OCI-LY3 (cell line): ENCODE data around the gene FCGBP.
"Not testable (repeated sequence)": the region's sequence is repeated elsewhere in the genome, so short reads cannot be mapped to it uniquely, and the experiment has no call there.

Source experiments
- H2AFZ ChIP-seq: fragments of 200-600, 300-600 bp; shearing (Covaris generic); 2 replicates; pipeline ENCODE4 v1.6.0; 2014; ENCODE audit warnings: antibody characterized with exemption, low read depth, low read length
- H3K27ac ChIP-seq: fragments of 200-600, 300-600 bp; sonication (generic); 2 replicates; pipeline ENCODE4 v1.5.1; 2014; ENCODE audit warnings: mild to moderate bottlenecking, low read length, moderate library complexity, mixed read lengths
- H3K27me3 ChIP-seq: fragments of 200-600, 300-600 bp; sonication (generic); 2 replicates; pipeline ENCODE4 v1.6.1; 2014; ENCODE audit warnings: low read depth, low read length, mixed read lengths
- H3K36me3 ChIP-seq: fragments of 200-600, 300-600 bp; sonication (generic); replicated peaks from 2 replicates; pipeline ENCODE3; 2014; ENCODE audit warnings: low read depth, low read length, mixed read lengths
- H3K4me1 ChIP-seq: fragments of 300-600, 200-600 bp; sonication (generic); 2 replicates; pipeline ENCODE4 v1.6.1; 2014; ENCODE audit warnings: low read length, mixed read lengths
- H3K4me2 ChIP-seq: fragments of 200-600, 300-600 bp; sonication (generic); 2 replicates; pipeline ENCODE4 v1.6.1; 2014; ENCODE audit warnings: low read length, mixed read lengths
- H3K4me3 ChIP-seq: fragments of 300-600, 200-600 bp; sonication (generic); 2 replicates; pipeline ENCODE4 v1.5.1; 2014; ENCODE audit warnings: antibody characterized with exemption, mild to moderate bottlenecking, low read length, moderate library complexity
- H3K79me2 ChIP-seq: fragments of 300-600, 200-600 bp; shearing (Covaris generic); 2 replicates; pipeline ENCODE4 v1.6.1; 2014; ENCODE audit warnings: mild to moderate bottlenecking, low read length, mixed read lengths
- H3K9ac ChIP-seq: fragments of 300-600, 200-600 bp; shearing (Covaris generic); 2 replicates; pipeline ENCODE4 v1.6.0; 2014; ENCODE audit warnings: mild to moderate bottlenecking, low read length, moderate library complexity
- H3K9me3 ChIP-seq: fragments of 200-600, 300-600 bp; shearing (Covaris generic); 2 replicates; pipeline ENCODE4 v1.6.1; 2014; ENCODE audit warnings: low read length, mixed read lengths; ENCODE audit not compliant: insufficient read depth
- H4K20me1 ChIP-seq: fragments of 200-600, 300-600 bp; sonication (generic); 2 replicates; pipeline ENCODE4 v1.6.1; 2016; ENCODE audit warnings: low read length, mixed read lengths; ENCODE audit not compliant: insufficient read depth
- EZH2phosphoT487 ChIP-seq: fragments of 200-600 bp; shearing (Covaris generic); IDR thresholded peaks from 2 replicates; pipeline ENCODE4 v1.6.1; 2018; ENCODE audit warnings: antibody characterized with exemption, mixed run types, low read depth
- TF ChIP-seq, protein P1 (sequence below): fragments of 200-600, 300-600 bp; sonication (generic); IDR thresholded peaks from 2 replicates; pipeline ENCODE4 v1.5.1; 2014; ENCODE audit warnings: antibody characterized with exemption, low read length, low read depth

The FCGBP gene

DNA sequence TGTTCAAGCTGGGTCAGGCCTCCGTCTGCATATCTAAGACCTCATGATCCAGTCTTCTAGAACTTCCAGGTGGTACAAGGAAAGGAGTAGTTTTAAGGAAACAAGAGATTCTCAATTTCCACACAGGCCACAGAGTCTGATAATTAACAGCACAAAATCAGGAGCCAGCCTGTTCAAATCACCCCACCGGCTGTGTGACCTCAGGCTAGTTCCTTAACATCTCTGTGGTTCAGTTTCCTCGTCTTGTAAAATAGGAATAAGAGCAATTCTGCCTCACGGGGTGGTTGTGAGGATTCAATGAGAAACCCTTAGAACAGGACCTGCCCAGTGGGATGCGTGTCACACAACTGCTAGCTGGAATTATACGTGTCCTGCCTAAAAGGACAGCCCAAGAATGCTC lies 25.6 kb downstream of the FCGBP start:
- H2AFZ ChIP-seq, result no peak overlapping the region
- H4K20me1 ChIP-seq, result no peaks in the 10 kb centered on the region
- no peaks in the 10 kb centered on the region for H3K79me2 ChIP-seq
- H3K9ac ChIP-seq, result no peak overlapping the region
- H3K4me1 ChIP-seq, result peaks cover 10% of the 10 kb centered on the region
- no peaks in the 10 kb centered on the region for H3K9me3 ChIP-seq
- TF ChIP-seq, protein P1, sequence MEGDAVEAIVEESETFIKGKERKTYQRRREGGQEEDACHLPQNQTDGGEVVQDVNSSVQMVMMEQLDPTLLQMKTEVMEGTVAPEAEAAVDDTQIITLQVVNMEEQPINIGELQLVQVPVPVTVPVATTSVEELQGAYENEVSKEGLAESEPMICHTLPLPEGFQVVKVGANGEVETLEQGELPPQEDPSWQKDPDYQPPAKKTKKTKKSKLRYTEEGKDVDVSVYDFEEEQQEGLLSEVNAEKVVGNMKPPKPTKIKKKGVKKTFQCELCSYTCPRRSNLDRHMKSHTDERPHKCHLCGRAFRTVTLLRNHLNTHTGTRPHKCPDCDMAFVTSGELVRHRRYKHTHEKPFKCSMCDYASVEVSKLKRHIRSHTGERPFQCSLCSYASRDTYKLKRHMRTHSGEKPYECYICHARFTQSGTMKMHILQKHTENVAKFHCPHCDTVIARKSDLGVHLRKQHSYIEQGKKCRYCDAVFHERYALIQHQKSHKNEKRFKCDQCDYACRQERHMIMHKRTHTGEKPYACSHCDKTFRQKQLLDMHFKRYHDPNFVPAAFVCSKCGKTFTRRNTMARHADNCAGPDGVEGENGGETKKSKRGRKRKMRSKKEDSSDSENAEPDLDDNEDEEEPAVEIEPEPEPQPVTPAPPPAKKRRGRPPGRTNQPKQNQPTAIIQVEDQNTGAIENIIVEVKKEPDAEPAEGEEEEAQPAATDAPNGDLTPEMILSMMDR, result no peak
- no peak for TF ChIP-seq EZH2phosphoT487
- H3K27ac ChIP-seq, result no peak overlapping the region
- no peaks in the 10 kb centered on the region for H3K36me3 ChIP-seq
- H3K27me3 ChIP-seq, result no peaks in the 10 kb centered on the region
- no peak overlapping the region for H3K4me2 ChIP-seq
- H3K4me3 ChIP-seq, result no peak overlapping the region

DNA sequence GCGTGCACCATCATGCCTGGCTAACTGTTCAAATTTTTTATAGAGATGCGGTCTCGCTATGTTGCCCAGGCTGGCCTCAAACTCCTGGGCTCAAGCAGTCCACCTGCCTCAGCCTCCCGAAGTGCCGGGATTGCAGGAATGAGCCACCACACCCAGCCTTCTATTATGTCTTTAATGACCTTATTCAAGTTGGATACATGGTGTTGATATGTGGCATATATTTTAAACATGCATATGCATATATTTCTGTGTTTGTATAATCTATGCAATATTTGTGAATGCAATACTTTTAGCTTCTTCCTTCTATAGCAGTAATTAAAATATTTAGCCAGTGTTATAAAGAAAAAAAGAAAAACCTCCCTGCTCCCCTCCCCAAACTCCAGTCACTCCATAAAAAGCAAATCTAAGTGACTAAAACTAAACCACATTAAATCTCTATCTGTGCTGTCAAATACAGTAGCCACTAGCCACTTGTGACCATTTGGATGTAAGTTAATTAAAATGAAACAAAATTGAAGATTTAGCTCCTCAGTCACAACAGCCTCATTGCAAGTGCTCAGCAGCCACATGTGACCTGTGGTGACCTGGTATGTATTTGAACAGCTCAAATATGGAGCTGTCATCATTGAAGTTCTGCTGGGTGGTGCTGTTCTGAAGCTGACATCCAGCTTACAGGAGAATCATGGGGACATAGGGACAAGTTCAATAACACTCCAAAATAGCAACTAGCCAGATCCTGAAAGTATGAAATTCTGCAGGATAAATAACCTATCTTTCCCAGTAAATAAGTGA lies 27.4 kb downstream of the FCGBP start:
- Histone ChIP-seq H3K27me3 (no peaks in the 10 kb centered on the region), H3K9me3 (no peaks in the 10 kb centered on the region), H3K4me2 (no peak overlapping the region)

DNA sequence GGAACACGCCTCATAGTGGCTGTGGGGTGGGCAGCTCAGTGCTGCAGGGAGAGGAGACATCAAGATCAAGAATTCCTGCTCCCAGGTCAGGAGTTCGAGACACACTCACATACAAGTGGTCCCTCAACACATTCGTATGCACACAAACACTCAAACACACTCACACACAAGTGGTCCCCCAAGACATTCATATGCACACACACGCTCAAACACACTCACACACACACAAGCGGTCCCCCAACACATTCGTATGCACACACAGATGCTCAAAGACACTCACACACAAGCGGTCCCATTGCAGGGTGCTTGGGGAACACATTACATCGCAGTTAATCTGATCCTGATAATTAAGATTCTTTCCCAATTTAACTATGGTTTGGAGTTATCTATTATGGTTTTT lies 28.2 kb downstream of the FCGBP start:
- Histone ChIP-seq H3K36me3 (no peaks in the 10 kb centered on the region), H4K20me1 (no peaks in the 10 kb centered on the region)
- TF ChIP-seq, protein P1, result no peak
- no peak for TF ChIP-seq EZH2phosphoT487

More for the DNA sequence above, 27.4 kb downstream of the FCGBP start:
- Histone ChIP-seq H3K27ac (no peak overlapping the region), H3K4me1 (peaks cover 10% of the 10 kb centered on the region), H3K36me3 (no peaks in the 10 kb centered on the region), H2AFZ (no peak overlapping the region), H4K20me1 (no peaks in the 10 kb centered on the region), H3K9ac (no peak overlapping the region), H3K79me2 (no peaks in the 10 kb centered on the region), H3K4me3 (no peak overlapping the region)
- no peak for TF ChIP-seq EZH2phosphoT487
- TF ChIP-seq, protein P1, result no peak

DNA sequence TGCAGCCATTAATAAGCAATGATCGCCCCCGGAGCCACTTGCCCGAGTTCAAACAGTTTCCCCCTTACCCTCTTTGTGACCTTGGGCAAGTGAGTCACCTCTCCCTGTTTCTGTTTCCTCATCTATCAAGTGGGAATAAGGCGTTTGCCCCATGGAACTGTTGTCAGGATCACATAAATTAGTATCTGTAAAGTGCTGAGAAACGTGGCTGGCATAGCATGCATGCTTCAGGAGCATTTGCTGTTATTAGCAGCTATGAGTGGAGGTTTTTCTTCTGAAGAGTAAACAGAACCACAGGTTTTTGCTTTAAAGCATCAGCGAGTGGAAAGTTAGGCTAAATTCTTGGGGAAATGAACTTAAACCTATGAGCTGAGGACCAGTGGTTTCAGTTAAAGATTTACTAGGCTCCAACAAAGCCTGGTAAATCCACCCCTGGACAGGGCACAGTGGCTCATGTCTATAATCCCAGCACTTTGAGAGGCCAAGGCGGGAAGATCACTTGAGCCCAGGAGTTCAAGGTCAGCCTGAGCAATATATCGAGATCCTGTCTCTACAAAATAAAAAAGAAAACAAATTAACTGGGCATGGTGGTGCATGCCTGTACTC lies 30.8 kb downstream of the FCGBP start:
- H3K9ac ChIP-seq, H3K27ac ChIP-seq, H3K4me2 ChIP-seq, H3K4me1 ChIP-seq, H3K36me3 ChIP-seq, H3K27me3 ChIP-seq, H2AFZ ChIP-seq, H3K79me2 ChIP-seq, H4K20me1 ChIP-seq, H3K4me3 ChIP-seq, H3K9me3 ChIP-seq: not testable (repeated sequence)

More for the DNA sequence above, 28.2 kb downstream of the FCGBP start:
- Histone ChIP-seq H3K79me2 (no peaks in the 10 kb centered on the region), H3K4me1 (peaks cover 10% of the 10 kb centered on the region), H3K27ac (no peak overlapping the region), H3K9ac (no peak overlapping the region), H3K9me3 (no peaks in the 10 kb centered on the region), H3K27me3 (no peaks in the 10 kb centered on the region), H3K4me2 (no peak overlapping the region), H3K4me3 (no peak overlapping the region), H2AFZ (no peak overlapping the region)

DNA sequence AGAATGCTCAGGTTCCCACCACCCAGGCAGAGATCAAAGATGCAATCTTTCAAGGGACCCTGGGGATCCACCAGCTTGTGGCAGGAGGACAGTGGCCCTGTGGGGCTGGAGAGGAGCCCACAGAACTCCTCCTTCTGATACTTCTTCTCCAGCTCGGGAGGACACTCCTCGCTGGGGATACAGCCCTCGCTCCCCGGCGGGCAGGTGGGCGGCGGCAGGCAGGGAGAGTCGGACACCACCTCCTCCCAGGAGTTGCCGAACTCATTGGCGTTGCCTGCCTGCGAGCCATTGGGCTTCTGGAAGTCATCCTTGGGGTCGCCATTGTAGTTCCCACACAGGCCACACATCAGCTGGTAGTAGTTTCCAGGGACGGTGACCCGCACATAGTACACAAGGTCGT lies 32.1 kb downstream of the FCGBP start:
- H3K27ac ChIP-seq, H3K79me2 ChIP-seq, H3K9ac ChIP-seq: not testable (repeated sequence)

DNA sequence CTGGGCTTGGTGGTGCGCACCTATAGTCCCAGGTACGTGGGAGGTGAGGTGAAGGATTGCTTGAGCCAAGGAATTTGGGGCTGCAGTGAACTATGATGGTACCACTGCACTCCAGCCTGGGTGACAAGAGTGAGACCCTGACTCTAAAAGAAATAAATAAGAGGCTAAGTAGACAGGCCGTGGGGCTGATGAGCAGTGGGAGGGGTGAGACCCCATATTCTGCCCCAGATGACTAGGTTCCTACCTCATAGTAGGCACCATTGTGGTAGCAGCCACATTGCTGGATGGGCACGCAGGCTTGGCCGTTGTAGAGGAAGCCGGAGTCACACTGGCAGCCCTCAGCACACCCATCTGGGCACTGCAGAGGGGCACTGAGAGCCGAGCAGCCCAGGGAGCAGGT lies 32.8 kb downstream of the FCGBP start:
- not testable (repeated sequence) for H2AFZ ChIP-seq, H3K4me2 ChIP-seq, H3K27me3 ChIP-seq, H3K79me2 ChIP-seq, H3K27ac ChIP-seq, H3K9me3 ChIP-seq, H3K4me1 ChIP-seq, H3K36me3 ChIP-seq, H3K4me3 ChIP-seq, H4K20me1 ChIP-seq, H3K9ac ChIP-seq

More for the DNA sequence above, 32.1 kb downstream of the FCGBP start:
- H3K36me3 ChIP-seq, H3K4me3 ChIP-seq, H3K4me1 ChIP-seq, H2AFZ ChIP-seq, H3K9me3 ChIP-seq, H3K27me3 ChIP-seq, H4K20me1 ChIP-seq, H3K4me2 ChIP-seq: not testable (repeated sequence)

DNA sequence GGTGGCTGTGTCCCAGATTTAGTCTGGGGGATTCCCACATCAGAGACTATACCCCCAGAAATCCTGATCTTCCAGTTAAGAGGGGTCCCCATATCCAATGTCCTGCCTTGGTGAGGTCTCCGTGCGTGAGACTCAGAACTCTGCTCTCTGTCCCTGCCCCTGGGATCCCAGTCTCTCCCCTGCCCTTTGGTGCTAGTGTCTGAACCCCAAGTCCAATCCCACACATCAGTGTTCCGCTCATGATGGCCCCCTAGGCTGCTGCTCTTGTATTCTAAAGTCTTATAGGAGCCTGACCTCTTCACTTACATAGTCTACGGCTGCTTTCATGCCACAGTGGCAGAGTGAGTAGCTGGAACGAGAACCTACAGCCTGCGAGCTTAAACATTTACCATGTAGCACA lies 35.6 kb downstream of the FCGBP start:
- not testable (repeated sequence) for H3K4me2 ChIP-seq, H3K9ac ChIP-seq, H2AFZ ChIP-seq, H4K20me1 ChIP-seq, H3K79me2 ChIP-seq, H3K36me3 ChIP-seq, H3K4me3 ChIP-seq, H3K27ac ChIP-seq, H3K4me1 ChIP-seq, H3K9me3 ChIP-seq, H3K27me3 ChIP-seq
